Measurements from ENCODE around the gene SPATS1. TPM values are rescaled to one million over a fixed set of nuclear protein-coding genes. Genes with fewer than 3 reads are reported as not detected.

The SPATS1 gene
- total and polyA plus RNA-seq, 7 experiments from 2014 or later: not detected

- Histone ChIP-seq H3K4me1 (ENCODE audit: control insufficient read depth in 2 of 2, insufficient read depth in 2 of 2, low read length in 2 of 2) (no peaks in the 10 kb centered on the region), H3K27me3 (ENCODE audit: control insufficient read depth in 2 of 2, insufficient read depth in 2 of 2, low read length in 2 of 2) (no peaks in the 10 kb centered on the region), H3K27ac (ENCODE audit: low read depth, low read length) (no peak overlapping the region), H3K4me3 (ENCODE audit: low read length) (no peak overlapping the region), H3K36me3 (ENCODE audit: control insufficient read depth in 2 of 3, insufficient read depth in 3 of 3, low read length in 3 of 3) (no peaks in the 10 kb centered on the region), H3K9me3 (ENCODE audit: control insufficient read depth in 2 of 3, low read length in 3 of 3) (no peaks in the 10 kb centered on the region)
- Mint-ChIP-seq H3K9me3 (no peaks in the 10 kb centered on the region), H3K36me3 (no peaks in the 10 kb centered on the region), H3K27ac (no peak overlapping the region), H3K4me3 (no peak overlapping the region), H3K27me3 (peaks cover 21 to 36% (median 34%) of the 10 kb centered on the region in 5 donors), H3K4me1 (no peaks in the 10 kb centered on the region)
- ChIA-PET CTCF (no interaction called here), POLR2A (no interaction called here)
- ATAC-seq: no peak
- DNase-seq: no peak
- intact Hi-C loops (cut with micrococcal nuclease): no loop called here
Measured at GRCh38 chr6:44329858-44330257, 12.6 kb upstream of the SPATS1 start.

GRCh38 chr6:44332585-44332984 lies 9.9 kb upstream of the SPATS1 start:
- Histone ChIP-seq H3K9me3 (ENCODE audit: control insufficient read depth in 2 of 3, low read length in 3 of 3) (no peaks in the 10 kb centered on the region), H3K4me3 (ENCODE audit: low read length) (no peak overlapping the region), H3K27me3 (ENCODE audit: control insufficient read depth in 2 of 2, insufficient read depth in 2 of 2, low read length in 2 of 2) (no peaks in the 10 kb centered on the region), H3K36me3 (ENCODE audit: control insufficient read depth in 2 of 3, insufficient read depth in 3 of 3, low read length in 3 of 3) (no peaks in the 10 kb centered on the region), H3K4me1 (ENCODE audit: control insufficient read depth in 2 of 2, insufficient read depth in 2 of 2, low read length in 2 of 2) (no peaks in the 10 kb centered on the region), H3K27ac (ENCODE audit: low read depth, low read length) (no peak overlapping the region)
- ChIA-PET CTCF (interaction anchor here (0.6 kb wide), 2 partner anchors 119 to 160 kb away, joined by 3 to 4 read pairs; no protein-coding TSS in a partner anchor), POLR2A (no interaction called here)
- intact Hi-C loops (cut with micrococcal nuclease): no loop called here
- no peak overlapping the region for H3K4me3 Mint-ChIP-seq
- peaks cover 26 to 39% (median 34%) of the 10 kb centered on the region in 5 donors for H3K27me3 Mint-ChIP-seq
- H3K4me1 Mint-ChIP-seq: no peaks in the 10 kb centered on the region
- no peaks in the 10 kb centered on the region for H3K9me3 Mint-ChIP-seq
- H3K27ac Mint-ChIP-seq: no peak overlapping the region
- DNase-seq (no peak), ATAC-seq (no peak)
- no peaks in the 10 kb centered on the region for H3K36me3 Mint-ChIP-seq

GRCh38 chr6:44333273-44333919 lies 9.1 kb upstream of the SPATS1 start:
- H3K27ac Mint-ChIP-seq: no peak overlapping the region

GRCh38 chr6:44333942-44334341 lies 8.5 kb upstream of the SPATS1 start:
- DNase-seq (no peak), ATAC-seq (peak; percentile 56)
- intact Hi-C loops (cut with micrococcal nuclease): no loop called here
- POLR2A ChIA-PET: no interaction called here
- Histone ChIP-seq H3K4me3 (ENCODE audit: low read length) (no peak overlapping the region), H3K9me3 (ENCODE audit: control insufficient read depth in 2 of 3, low read length in 3 of 3) (no peaks in the 10 kb centered on the region), H3K27ac (ENCODE audit: low read depth, low read length) (no peak overlapping the region), H3K36me3 (ENCODE audit: control insufficient read depth in 2 of 3, insufficient read depth in 3 of 3, low read length in 3 of 3) (no peaks in the 10 kb centered on the region), H3K4me1 (ENCODE audit: control insufficient read depth in 2 of 2, insufficient read depth in 2 of 2, low read length in 2 of 2) (no peaks in the 10 kb centered on the region), H3K27me3 (ENCODE audit: control insufficient read depth in 2 of 2, insufficient read depth in 2 of 2, low read length in 2 of 2) (no peaks in the 10 kb centered on the region)
- H3K4me1 Mint-ChIP-seq: no peaks in the 10 kb centered on the region
- H3K36me3 Mint-ChIP-seq: no peaks in the 10 kb centered on the region
- H3K9me3 Mint-ChIP-seq: no peaks in the 10 kb centered on the region
- no peak overlapping the region for H3K4me3 Mint-ChIP-seq
- H3K27ac Mint-ChIP-seq: no peak overlapping the region
- H3K27me3 Mint-ChIP-seq: peaks cover 26 to 27% (median 27%) of the 10 kb centered on the region in 5 donors
- CTCF ChIA-PET: interaction anchor here (1.7 kb wide), 1 partner anchor 237 kb away, joined by 5 read pairs; no protein-coding TSS in a partner anchor

More at GRCh38 chr6:44333273-44333919, 9.1 kb upstream of the SPATS1 start:
- DNase-seq (no peak), ATAC-seq (no peak)
- no peaks in the 10 kb centered on the region for H3K27me3 ChIP-seq (ENCODE audit: control insufficient read depth in 2 of 2, insufficient read depth in 2 of 2, low read length in 2 of 2)
- H3K4me1 Mint-ChIP-seq: no peaks in the 10 kb centered on the region
- H3K9me3 ChIP-seq (ENCODE audit: control insufficient read depth in 2 of 3, low read length in 3 of 3): no peaks in the 10 kb centered on the region
- H3K9me3 Mint-ChIP-seq: no peaks in the 10 kb centered on the region
- no peaks in the 10 kb centered on the region for H3K36me3 Mint-ChIP-seq
- H3K27ac ChIP-seq (ENCODE audit: low read depth, low read length): no peak overlapping the region
- peaks cover 26 to 31% (median 27%) of the 10 kb centered on the region in 5 donors for H3K27me3 Mint-ChIP-seq
- no peak overlapping the region for H3K4me3 ChIP-seq (ENCODE audit: low read length)
- CTCF ChIA-PET: no interaction called here
- intact Hi-C loops (cut with micrococcal nuclease): no loop called here
- POLR2A ChIA-PET: no interaction called here
- no peaks in the 10 kb centered on the region for H3K36me3 ChIP-seq (ENCODE audit: control insufficient read depth in 2 of 3, insufficient read depth in 3 of 3, low read length in 3 of 3)
- H3K4me3 Mint-ChIP-seq: no peak overlapping the region
- H3K4me1 ChIP-seq (ENCODE audit: control insufficient read depth in 2 of 2, insufficient read depth in 2 of 2, low read length in 2 of 2): no peaks in the 10 kb centered on the region

- ATAC-seq: no peak
- Mint-ChIP-seq H3K9me3 (no peaks in the 10 kb centered on the region), H3K36me3 (no peaks in the 10 kb centered on the region), H3K27ac (no peak overlapping the region), H3K4me1 (no peaks in the 10 kb centered on the region), H3K27me3 (peaks cover 11 to 16% (median 14%) of the 10 kb centered on the region in 5 donors), H3K4me3 (no peak overlapping the region)
- Histone ChIP-seq H3K36me3 (ENCODE audit: control insufficient read depth in 2 of 3, insufficient read depth in 3 of 3, low read length in 3 of 3) (no peaks in the 10 kb centered on the region), H3K4me3 (ENCODE audit: low read length) (no peak overlapping the region), H3K9me3 (ENCODE audit: control insufficient read depth in 2 of 3, low read length in 3 of 3) (no peaks in the 10 kb centered on the region), H3K27me3 (ENCODE audit: control insufficient read depth in 2 of 2, insufficient read depth in 2 of 2, low read length in 2 of 2) (no peaks in the 10 kb centered on the region), H3K4me1 (ENCODE audit: control insufficient read depth in 2 of 2, insufficient read depth in 2 of 2, low read length in 2 of 2) (no peaks in the 10 kb centered on the region), H3K27ac (ENCODE audit: low read depth, low read length) (no peak overlapping the region)
- CTCF ChIA-PET: interaction anchor here (0.7 to 1.7 kb wide), 5 partner anchors 111 to 621 kb away, joined by 3 to 5 read pairs (median 3); no protein-coding TSS in a partner anchor
- intact Hi-C loops (cut with micrococcal nuclease): loop anchor here in 1 of 2 donors (5.0 kb wide), 1 partner anchor 668 kb away; no protein-coding TSS in a partner anchor
- POLR2A ChIA-PET: interaction anchor here (1.5 kb wide), 1 partner anchor 10 kb away, joined by 6 read pairs; no protein-coding TSS in a partner anchor
- DNase-seq: no peak
Measured at GRCh38 chr6:44335631-44336030, 6.8 kb upstream of the SPATS1 start.

GRCh38 chr6:44338228-44339122 lies 4.0 kb upstream of the SPATS1 start:
- Mint-ChIP-seq H3K27me3 (peaks cover 18 to 33% (median 24%) of the 10 kb centered on the region in 5 donors), H3K4me3 (no peak overlapping the region), H3K9me3 (no peaks in the 10 kb centered on the region), H3K36me3 (no peaks in the 10 kb centered on the region), H3K4me1 (peaks cover 0 to 4% (median 0%) of the 10 kb centered on the region in 7 donors), H3K27ac (no peak overlapping the region)
- CTCF ChIA-PET: interaction anchor here (0.7 to 3.4 kb wide), 4 partner anchors 70 to 912 kb away, joined by 3 to 31 read pairs (median 6); no protein-coding TSS in a partner anchor
- POLR2A ChIA-PET: no interaction called here
- intact Hi-C loops (cut with micrococcal nuclease): loop anchor here (1.0 to 5.0 kb wide), 9 partner anchors 70 to 671 kb away; partner anchors contain the start of gene SLC29A1 (in 1 of the 2)
- Histone ChIP-seq H3K9me3 (ENCODE audit: control insufficient read depth in 2 of 3, low read length in 3 of 3) (no peaks in the 10 kb centered on the region), H3K4me3 (ENCODE audit: low read length) (no peak overlapping the region), H3K27me3 (ENCODE audit: control insufficient read depth in 2 of 2, insufficient read depth in 2 of 2, low read length in 2 of 2) (no peaks in the 10 kb centered on the region), H3K36me3 (ENCODE audit: control insufficient read depth in 2 of 3, insufficient read depth in 3 of 3, low read length in 3 of 3) (no peaks in the 10 kb centered on the region), H3K4me1 (ENCODE audit: control insufficient read depth in 2 of 2, insufficient read depth in 2 of 2, low read length in 2 of 2) (no peaks in the 10 kb centered on the region), H3K27ac (ENCODE audit: low read depth, low read length) (no peak overlapping the region)
- ATAC-seq (peak; percentile 92), DNase-seq (peak; percentile 43 to 67 (median 62))
